Esophagus muscularis mucosa (tissue), 4 donors: ENCODE data around the gene PLD1.

Experiments used
- EP300 ChIP-seq: sonication (generic); formaldehyde crosslinking; IDR thresholded peaks from one replicate; pipeline ENCODE4 v1.6.1; 2017; ENCODE audit warnings: antibody characterized with exemption
- POLR2A ChIP-seq: fragments of 450-650 bp; IDR thresholded peaks from one replicate; pipeline ENCODE4 v1.6.1; 2017; ENCODE audit warnings: antibody characterized with exemption, moderate library complexity, mild to moderate bottlenecking, low read depth
- POLR2AphosphoS5 ChIP-seq, 2 donors: sonication (generic); formaldehyde crosslinking; IDR thresholded peaks; one replicate each; pipeline ENCODE4 v1.6.1; 2017; ENCODE audit warnings: antibody characterized with exemption in 2 of 2
- TF ChIP-seq, protein P1 (sequence below), 3 experiments: fragments of 200-600 bp in 2 of 3; fragments of 450-650 bp in 1 of 3; sonication (generic) in 2 of 3; IDR thresholded peaks; one replicate each; pipeline ENCODE4 v1.5.1; 2017 to 2019; ENCODE audit warnings: antibody characterized with exemption in 3 of 3, mild to moderate bottlenecking in 2 of 3, moderate library complexity in 1 of 3

DNA sequence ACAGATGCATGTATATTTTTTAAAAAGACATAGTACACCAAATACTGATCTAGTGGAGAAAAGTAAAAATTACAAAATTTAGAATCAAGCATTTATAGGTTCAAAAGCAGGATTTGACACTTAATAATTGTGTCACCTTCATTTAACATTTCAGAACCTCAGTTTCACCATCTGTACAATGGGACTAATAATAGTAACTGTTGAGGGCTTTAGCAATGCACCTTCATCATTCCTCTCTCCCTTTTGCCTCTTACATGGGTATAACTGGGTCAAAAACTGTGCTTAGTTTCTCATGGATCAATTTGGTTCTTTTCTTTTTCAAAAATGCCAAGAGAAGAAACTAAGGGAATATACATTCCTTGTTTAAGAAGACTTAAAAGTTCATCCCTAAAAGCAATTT is 27.4 kb upstream of the PLD1 start:
- TF ChIP-seq, protein P1, sequence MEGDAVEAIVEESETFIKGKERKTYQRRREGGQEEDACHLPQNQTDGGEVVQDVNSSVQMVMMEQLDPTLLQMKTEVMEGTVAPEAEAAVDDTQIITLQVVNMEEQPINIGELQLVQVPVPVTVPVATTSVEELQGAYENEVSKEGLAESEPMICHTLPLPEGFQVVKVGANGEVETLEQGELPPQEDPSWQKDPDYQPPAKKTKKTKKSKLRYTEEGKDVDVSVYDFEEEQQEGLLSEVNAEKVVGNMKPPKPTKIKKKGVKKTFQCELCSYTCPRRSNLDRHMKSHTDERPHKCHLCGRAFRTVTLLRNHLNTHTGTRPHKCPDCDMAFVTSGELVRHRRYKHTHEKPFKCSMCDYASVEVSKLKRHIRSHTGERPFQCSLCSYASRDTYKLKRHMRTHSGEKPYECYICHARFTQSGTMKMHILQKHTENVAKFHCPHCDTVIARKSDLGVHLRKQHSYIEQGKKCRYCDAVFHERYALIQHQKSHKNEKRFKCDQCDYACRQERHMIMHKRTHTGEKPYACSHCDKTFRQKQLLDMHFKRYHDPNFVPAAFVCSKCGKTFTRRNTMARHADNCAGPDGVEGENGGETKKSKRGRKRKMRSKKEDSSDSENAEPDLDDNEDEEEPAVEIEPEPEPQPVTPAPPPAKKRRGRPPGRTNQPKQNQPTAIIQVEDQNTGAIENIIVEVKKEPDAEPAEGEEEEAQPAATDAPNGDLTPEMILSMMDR (IDR thresholded peaks at IDR 0.05), result no peak
- TF ChIP-seq POLR2AphosphoS5 (IDR thresholded peaks at IDR 0.05) (no peak), EP300 (no peak), POLR2A (no peak)
